K562 treated with DMSO at 1 percent for 48 hours (cell line): ENCODE measurements around the gene MACO1. TPM values are rescaled to one million over a fixed set of nuclear protein-coding genes. Genes with fewer than 3 reads are reported as not detected.

ENCODE experiments used
- total RNA-seq: library from RNA; unstranded; fragments of 300-600 nt; gene quantifications from 2 replicates; pipeline ENCODE4 v1.2.3, GENCODE V29; 2022; ENCODE audit warnings: low replicate concordance; ENCODE audit errors: extremely low read depth

MACO1 gene, protein sequence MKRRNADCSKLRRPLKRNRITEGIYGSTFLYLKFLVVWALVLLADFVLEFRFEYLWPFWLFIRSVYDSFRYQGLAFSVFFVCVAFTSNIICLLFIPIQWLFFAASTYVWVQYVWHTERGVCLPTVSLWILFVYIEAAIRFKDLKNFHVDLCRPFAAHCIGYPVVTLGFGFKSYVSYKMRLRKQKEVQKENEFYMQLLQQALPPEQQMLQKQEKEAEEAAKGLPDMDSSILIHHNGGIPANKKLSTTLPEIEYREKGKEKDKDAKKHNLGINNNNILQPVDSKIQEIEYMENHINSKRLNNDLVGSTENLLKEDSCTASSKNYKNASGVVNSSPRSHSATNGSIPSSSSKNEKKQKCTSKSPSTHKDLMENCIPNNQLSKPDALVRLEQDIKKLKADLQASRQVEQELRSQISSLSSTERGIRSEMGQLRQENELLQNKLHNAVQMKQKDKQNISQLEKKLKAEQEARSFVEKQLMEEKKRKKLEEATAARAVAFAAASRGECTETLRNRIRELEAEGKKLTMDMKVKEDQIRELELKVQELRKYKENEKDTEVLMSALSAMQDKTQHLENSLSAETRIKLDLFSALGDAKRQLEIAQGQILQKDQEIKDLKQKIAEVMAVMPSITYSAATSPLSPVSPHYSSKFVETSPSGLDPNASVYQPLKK
- not detected in 2 replicates for total RNA-seq

GRCh38 chr1:25430073-25430966 lies at the start of gene MACO1:
Gene MACO1, plus strand, starts transcription at chr1:25430897. Its CDS starts 202 bp downstream, at chr1:25431099.

DNA sequence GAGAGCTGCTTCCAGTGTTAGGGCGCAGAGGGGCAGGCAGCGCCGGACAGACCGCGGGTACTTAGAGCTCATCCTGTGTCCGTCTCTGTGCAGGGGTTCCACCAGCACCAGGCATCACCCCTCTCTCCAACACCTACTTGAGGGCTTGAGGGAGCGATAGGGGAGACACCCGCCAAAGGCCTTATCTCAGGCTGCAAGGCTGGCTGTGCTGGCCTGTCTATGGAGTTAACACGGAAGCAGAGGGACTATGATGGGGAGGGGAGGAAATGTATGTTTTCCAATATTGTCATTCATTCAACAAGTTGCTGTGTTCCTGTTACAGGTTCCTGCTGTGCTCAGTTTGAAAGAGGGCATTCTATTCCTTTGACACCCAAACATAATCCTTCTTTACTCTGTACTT lies 10.0 kb upstream of the MACO1 start, which contains the start of gene RHCE:
TSS of gene RHCE (minus strand) at position 111 of the 400 bp plus-strand sequence. CDS start at position 72, 39 bp downstream.

DNA sequence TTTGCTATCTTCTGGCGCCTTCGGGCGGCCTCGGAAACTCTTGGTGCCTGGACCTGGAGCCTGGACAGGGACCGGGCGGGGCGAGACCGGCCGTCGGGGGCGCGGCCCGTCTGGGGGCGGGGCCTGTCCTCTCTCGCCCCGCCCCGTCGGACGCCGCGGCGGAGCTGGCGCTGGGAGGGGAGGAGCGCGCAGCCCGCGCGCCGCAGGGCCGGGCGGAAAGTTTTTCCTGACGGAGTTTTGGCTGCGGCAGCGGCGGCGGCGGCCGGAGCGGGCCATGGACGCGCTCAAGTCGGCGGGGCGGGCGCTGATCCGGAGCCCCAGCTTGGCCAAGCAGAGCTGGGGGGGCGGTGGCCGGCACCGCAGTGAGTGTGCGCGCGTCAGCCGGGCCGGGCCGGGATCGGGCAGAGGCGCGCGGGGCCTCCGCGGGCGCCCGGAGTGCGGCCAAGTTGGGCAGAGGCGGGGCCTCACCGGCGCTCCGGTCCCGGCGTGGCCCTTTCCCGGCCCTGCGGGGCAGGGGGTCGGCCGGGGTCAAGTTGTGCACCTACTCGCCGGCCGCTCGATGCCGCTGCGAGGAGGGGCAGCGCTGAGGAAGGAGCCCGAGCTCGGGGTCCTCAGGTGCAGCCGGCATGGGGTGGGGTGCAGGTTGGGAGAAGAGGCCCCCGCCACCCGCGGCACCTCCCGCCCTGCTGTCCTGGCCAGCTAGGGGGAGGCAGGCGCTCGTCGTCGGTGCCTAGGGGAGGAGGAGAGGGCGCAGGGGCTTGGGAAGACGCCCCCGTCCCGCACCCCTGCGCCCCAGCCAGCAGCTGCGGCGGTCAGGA lies 112.9 kb downstream of the MACO1 start, which contains the start of gene LDLRAP1:
TSS of gene LDLRAP1 (plus strand) at position 182 of the 818 bp plus-strand sequence. CDS start at position 275, 93 bp downstream.

Other genes starting within 250 kb of the MACO1 start
- gene SYF2, start 198.4 kb upstream of the MACO1 start, total RNA-seq: not detected in 2 replicates
- gene RSRP1, start 183.4 kb upstream of the MACO1 start, total RNA-seq: not detected in 2 replicates
- gene RHD, start 158.4 kb upstream of the MACO1 start, total RNA-seq: not detected in 2 replicates
- not detected in 2 replicates for gene TMEM50A, start 92.6 kb upstream of the MACO1 start, total RNA-seq
- gene RHCE, start 10.1 kb upstream of the MACO1 start, total RNA-seq: not detected in 2 replicates
- gene LDLRAP1, start 112.7 kb downstream of the MACO1 start, total RNA-seq: not detected in 2 replicates
- not detected in 2 replicates for gene MAN1C1, start 185.9 kb downstream of the MACO1 start, total RNA-seq